Panc1 (cell line): ENCODE data around the gene LGR5. TPM values are rescaled to one million over a fixed set of nuclear protein-coding genes. Genes with fewer than 3 reads are reported as not detected.

ENCODE experiments used
- total RNA-seq: library from RNA; stranded (reverse); gene quantifications from one replicate; pipeline ENCODE4 v1.2.1, GENCODE V29; 2021; ENCODE audit not compliant: unreplicated experiment

LGR5 gene
- total RNA-seq, 1 experiment from 2014 or later: 1.9 TPM

Other genes with a start within 250 kb of the LGR5 start
- 38.2 TPM for gene ZFC3H1, start 224.1 kb downstream of the LGR5 start, total RNA-seq
- 3.7 TPM for gene THAP2, start 224.5 kb downstream of the LGR5 start, total RNA-seq
- 72.8 TPM for gene TMEM19, start 246.3 kb downstream of the LGR5 start, total RNA-seq